Adipose tissue (tissue), 3 donors: Measurements from ENCODE around the gene PDE6D. TPM values are rescaled to one million over a fixed set of nuclear protein-coding genes. Genes with fewer than 3 reads are reported as not detected.

Experiments
- H3K27ac ChIP-seq: one replicate; pipeline ENCODE4 v1.5.1; 2013; ENCODE audit warnings: low read depth, low read length
- WGBS, 3 donors: extraction: QIAGEN DNeasy Blood & Tissue Kit; methylation state at CpG; one replicate each; pipeline ENCODE4 v1.1.7; 2013; 5-methylcytosine and 5-hydroxymethylcytosine counted together
- polyA plus RNA-seq, 3 donors: library from polyadenylated mRNA; stranded (reverse); fragments of 200-250 nt; gene quantifications; one replicate each; pipeline ENCODE4 v1.2.3, GENCODE V29; 2013
- donor health status: healthy with polysubstance abuse.
- donor health status: Bipolar disorder and iron deficiency.
- donor health status: healthy.

PDE6D gene
- polyA plus RNA-seq, 3 donors = 11.4 to 36.8 (median 18.1) TPM

DNA sequence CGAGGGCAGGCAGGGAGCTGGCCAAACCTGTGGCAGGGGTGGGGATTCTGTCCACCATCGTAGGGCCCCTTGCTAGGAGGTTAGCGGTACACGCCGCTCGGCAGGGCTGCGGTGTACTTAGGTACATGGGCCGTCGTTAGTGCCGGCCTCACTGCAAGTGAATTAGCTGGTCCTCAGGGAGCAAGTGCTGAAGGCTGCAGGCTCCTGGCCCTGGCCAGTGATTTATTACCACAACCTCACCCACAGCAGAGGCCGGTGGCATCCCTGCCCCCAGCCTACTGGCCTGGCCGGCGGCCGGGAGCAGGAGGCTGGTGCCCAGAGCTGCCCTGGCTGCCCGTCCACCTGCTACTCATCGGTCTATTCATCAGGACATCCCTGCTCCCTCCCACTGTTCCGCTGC lies 92.4 kb downstream of the PDE6D start:
- 80 to 84% (median 83%) methylated on average over 17 of the region's 17 CpGs for WGBS, 3 donors
- H3K27ac ChIP-seq = no peak overlapping the region

DNA sequence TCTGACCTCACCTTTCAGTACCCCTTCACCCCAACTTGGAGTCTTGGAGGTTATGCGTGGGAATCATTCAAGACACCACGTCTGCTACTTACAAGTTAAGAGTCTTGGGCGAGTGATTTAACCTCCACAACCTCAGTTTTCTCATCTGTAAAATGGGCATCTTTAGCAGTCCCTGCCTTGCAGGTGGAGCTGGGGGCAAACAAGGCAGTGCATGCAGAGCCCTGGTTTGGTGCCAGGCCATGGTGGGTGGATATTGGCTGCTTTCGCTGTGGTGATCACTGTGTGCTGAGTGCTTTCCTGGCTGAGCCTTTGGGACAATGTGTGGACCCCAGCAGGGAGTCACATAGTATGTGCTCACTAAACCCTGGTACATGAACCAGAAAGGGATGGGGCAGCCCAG lies 93.1 kb downstream of the PDE6D start:
- H3K27ac ChIP-seq = no peak overlapping the region
- WGBS, 3 donors = 88 to 95% (median 93%) methylated on average over 4 of the region's 4 CpGs

GRCh38 chr2:231687133-231687852 lies 93.8 kb downstream of the PDE6D start:
- 38 to 42% (median 39%) methylated on average over 14 of the region's 14 CpGs for WGBS, 3 donors
- no peak overlapping the region for H3K27ac ChIP-seq

DNA sequence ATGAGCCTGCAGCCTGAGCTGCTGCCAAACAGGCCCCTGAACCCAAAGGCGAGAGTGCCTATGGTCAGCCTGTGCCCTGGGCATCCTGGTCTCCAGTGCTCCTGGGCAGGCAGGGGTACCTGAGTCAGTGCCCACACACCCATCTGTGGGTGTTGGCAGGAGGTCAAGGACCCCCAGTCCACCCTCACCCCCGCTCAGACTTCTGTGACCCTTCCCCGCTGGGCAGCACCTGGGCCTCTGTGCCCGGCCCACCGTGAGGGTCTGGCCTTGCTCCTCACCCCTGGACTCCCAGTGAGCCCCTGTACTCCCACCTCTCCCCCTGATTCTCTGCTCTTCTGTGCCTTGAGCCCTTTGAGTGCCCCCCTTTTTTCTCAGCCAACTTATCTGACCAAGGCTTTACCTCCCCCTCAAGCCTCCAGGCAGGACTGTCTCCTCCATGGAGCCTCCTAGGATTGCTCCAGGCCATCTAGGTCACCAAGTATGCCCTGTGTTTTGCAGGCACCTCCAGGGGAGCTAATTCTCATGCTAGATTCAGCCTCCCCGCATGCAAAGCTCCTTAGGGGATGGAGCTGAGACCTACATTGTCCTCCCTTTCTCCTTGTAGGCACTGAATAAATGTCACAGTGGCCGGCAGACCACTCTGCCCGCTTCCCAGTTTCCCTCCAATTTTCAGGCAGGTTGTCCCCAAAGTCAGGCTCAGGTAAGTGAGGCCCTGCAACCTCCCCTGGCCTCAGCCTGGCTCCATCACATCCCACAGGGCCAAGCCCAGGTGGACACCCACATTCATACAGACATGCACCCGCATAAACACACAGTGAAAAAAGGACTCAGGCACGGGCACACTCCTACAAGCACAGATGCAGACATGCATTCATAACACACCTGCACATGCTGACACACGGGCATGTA lies 94.6 kb downstream of the PDE6D start:
- no peak overlapping the region for H3K27ac ChIP-seq
- 87 to 93% (median 91%) methylated on average over 10 to 11 of the region's 11 CpGs for WGBS, 3 donors

GRCh38 chr2:231685349-231686191 lies 95.5 kb downstream of the PDE6D start:
- WGBS, 3 donors = 77 to 89% (median 86%) methylated on average over 18 to 20 of the region's 20 CpGs
- H3K27ac ChIP-seq = no peak overlapping the region

GRCh38 chr2:231684314-231685223 lies 96.5 kb downstream of the PDE6D start:
- no peak overlapping the region for H3K27ac ChIP-seq
- 53 to 81% (median 77%) methylated on average over 22 of the region's 22 CpGs for WGBS, 3 donors

DNA sequence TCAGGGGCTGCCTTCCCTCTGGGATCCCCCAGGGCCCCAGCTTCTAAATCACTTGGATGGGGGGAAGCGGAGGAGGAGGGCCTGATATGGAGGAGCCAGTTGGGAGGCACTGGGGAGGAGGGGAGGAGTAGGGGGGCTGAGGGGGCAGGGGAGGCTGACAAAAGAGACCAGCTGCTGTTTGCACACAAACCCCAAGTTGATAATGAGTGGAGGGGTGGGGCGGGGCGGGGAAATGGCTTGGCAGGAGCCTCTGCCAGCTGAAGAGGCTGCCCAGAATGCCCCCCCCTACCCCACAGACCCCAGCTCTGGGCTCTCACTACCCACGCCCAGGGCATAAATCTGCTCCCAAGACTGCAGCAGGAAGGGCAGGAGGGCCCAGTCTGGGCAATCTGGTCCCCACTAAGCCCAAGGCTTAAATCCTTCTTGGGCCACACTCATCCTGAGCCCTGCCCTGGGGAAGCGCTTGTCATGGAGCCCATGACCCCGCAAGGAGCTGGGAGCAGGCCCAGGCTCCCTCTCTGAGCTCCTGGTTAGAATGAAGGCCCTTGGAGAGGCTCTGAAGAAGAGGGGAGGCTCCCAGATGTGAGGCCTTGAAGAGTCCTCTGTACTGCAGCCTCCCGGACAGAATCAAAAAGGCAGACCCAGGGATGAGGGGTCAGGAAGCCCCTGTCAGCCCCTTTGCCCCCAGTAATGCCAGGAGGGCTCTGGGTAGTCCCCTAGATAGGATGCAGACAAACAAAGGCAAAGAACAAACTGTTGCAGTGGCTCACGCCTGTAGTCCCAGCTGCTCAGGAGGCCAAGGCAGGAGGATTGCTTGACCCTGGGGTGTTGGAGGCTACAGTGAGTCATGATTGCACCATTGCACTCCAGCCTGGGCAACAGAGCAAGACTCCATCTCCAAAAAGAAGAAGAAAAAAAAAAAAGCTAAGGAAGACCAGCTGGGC lies 97.5 kb downstream of the PDE6D start:
- no peak overlapping the region for H3K27ac ChIP-seq
- 80 to 92% (median 87%) methylated on average over 7 to 8 of the region's 8 CpGs for WGBS, 3 donors

DNA sequence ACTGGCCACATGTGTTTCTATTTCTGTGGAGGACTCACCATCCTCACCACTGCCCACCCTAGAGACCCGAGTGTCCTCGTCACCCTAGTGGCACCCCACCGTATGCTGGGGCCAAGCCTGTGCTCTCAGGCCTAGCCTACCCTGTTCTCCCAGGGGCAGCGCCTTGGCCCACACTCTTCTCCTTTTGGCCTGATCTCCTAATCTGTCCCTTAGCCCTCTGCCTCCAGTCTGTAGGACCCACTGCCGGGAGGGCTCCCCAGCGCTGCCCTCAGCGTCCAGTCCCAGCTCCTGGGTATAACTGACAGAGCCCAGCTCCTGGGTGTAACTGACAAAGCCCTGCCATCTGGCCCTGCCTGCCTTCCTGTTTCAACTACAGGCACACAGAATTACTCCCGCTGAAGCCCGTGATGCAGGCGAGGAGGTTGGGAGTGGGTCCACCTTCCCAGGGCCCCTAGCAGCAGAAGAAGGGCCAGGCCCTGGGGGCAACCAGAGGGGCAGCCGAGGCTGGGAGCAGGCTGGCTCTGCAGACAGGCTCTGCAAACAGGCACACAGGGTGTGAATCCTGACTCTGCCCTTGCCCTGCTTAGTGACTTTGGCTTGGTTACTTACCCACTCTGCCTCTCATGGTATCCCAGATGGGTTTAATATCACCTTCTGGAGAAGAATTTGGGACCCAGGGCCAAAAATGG lies 98.3 kb downstream of the PDE6D start:
- WGBS, 3 donors = 67 to 87% (median 68%) methylated on average over 11 of the region's 11 CpGs
- no peak overlapping the region for H3K27ac ChIP-seq

Other genes starting within 250 kb of the PDE6D start
- not detected for gene TEX44, start 188.4 kb downstream of the PDE6D start, polyA plus RNA-seq
- gene PTMA, start 72.8 kb downstream of the PDE6D start, polyA plus RNA-seq = 1,000 to 10,000 TPM; 1,266 to 1,426 (median 1,342) TPM
- 10 to 100 TPM; 10.2 to 19.5 (median 16.3) TPM for gene COPS7B, start 5.2 kb upstream of the PDE6D start, polyA plus RNA-seq
- under 1 TPM in 2 of 3 donors, not detected in 1; 0.07 to 0.92 TPM for gene NPPC, start 145.1 kb upstream of the PDE6D start, polyA plus RNA-seq
- 10 to 100 TPM in 1 of 3 donors, 1 to 10 TPM in 2; 6.8 to 10.2 (median 9.9) TPM for gene DIS3L2, start 180.4 kb upstream of the PDE6D start, polyA plus RNA-seq